BLaER1 (cell line): ENCODE results near the gene RASAL2.

Experiments
- H3K27ac ChIP-seq: shearing (Covaris generic); formaldehyde crosslinking; 2 replicates; pipeline ENCODE4 v1.8.1; 2022
- H3K27me3 ChIP-seq: shearing (Covaris generic); formaldehyde crosslinking; 2 replicates; pipeline ENCODE4 v1.8.1; 2022
- H3K36me3 ChIP-seq: shearing (Covaris generic); formaldehyde crosslinking; 2 replicates; pipeline ENCODE4 v1.8.1; 2022
- H3K4me1 ChIP-seq: shearing (Covaris generic); formaldehyde crosslinking; 2 replicates; pipeline ENCODE4 v1.8.1; 2022
- H3K4me2 ChIP-seq: shearing (Covaris generic); formaldehyde crosslinking; 2 replicates; pipeline ENCODE4 v1.8.1; 2022
- H3K4me3 ChIP-seq: shearing (Covaris generic); formaldehyde crosslinking; 2 replicates; pipeline ENCODE4 v1.8.1; 2022
- H3K9ac ChIP-seq: shearing (Covaris generic); formaldehyde crosslinking; 2 replicates; pipeline ENCODE4 v1.8.1; 2022
- H3K9me3 ChIP-seq: shearing (Covaris generic); formaldehyde crosslinking; 2 replicates; pipeline ENCODE4 v1.8.1; 2022
- H4K20me1 ChIP-seq: shearing (Covaris generic); formaldehyde crosslinking; 2 replicates; pipeline ENCODE4 v1.8.1; 2022
- Cebpa-rat ChIP-seq: shearing (Covaris generic); IDR thresholded peaks from 2 replicates; pipeline ENCODE4 v1.8.1; 2022

RASAL2 gene

DNA sequence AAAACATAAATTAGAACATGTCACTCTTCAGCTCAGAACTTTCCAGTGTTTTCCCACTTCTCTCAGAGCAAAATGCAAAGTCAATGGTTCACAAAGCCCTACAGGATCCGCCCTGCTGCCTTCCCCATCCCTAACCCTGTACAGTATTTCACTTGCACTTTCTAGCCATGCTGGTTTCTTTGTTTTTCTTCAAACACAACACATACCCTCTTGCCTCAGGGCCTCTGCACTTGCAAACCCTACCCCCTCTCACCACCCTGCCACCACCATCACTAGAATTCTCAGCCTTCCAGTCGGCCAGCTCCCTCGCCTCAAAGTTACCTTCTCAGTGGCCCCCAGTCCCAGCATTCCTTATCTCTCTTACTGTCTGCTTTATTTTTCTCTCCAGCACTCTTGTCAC is 436.6 kb downstream of the RASAL2 start:
- Histone ChIP-seq H3K4me2 (no peak overlapping the region), H3K27me3 (no peaks in the 10 kb centered on the region), H3K27ac (no peak overlapping the region), H3K36me3 (no peaks in the 10 kb centered on the region), H4K20me1 (no peaks in the 10 kb centered on the region), H3K4me1 (no peaks in the 10 kb centered on the region), H3K9me3 (no peaks in the 10 kb centered on the region), H3K9ac (no peak overlapping the region), H3K4me3 (no peak overlapping the region)
- TF ChIP-seq Cebpa-rat = no peak

- Histone ChIP-seq H3K9ac (no peak overlapping the region), H3K4me3 (no peak overlapping the region), H3K36me3 (no peaks in the 10 kb centered on the region), H3K27me3 (no peaks in the 10 kb centered on the region), H3K27ac (no peak overlapping the region), H4K20me1 (no peaks in the 10 kb centered on the region), H3K9me3 (no peaks in the 10 kb centered on the region), H3K4me1 (no peaks in the 10 kb centered on the region), H3K4me2 (no peak overlapping the region)
- TF ChIP-seq Cebpa-rat = no peak
Measured at GRCh38 chr1:178531887-178532286, 438.0 kb downstream of the RASAL2 start.

DNA sequence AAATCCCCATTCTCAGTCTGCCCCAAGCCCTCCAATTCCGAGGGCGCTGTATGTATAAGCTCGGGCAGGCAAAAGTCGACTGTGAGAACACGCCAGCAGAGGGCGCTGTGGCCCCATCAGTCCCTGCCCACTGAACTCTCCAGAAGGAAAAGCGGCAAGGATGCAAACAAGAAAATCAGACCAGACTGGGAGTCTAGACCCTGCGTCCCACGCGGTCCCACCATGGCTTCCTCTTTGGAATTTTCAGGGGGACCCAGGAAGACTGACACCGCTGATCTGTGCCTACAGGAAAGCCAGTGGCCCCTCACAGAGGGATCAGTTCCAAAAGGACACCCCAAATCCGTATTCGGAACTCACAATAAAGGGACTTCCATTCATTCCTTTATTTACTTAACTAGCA is 438.5 kb downstream of the RASAL2 start:
- no peak overlapping the region for H3K4me2 ChIP-seq
- H3K4me3 ChIP-seq = no peak overlapping the region
- H3K27me3 ChIP-seq = no peaks in the 10 kb centered on the region
- TF ChIP-seq Cebpa-rat = no peak
- H3K27ac ChIP-seq = no peak overlapping the region
- H3K36me3 ChIP-seq = no peaks in the 10 kb centered on the region
- H3K4me1 ChIP-seq = no peaks in the 10 kb centered on the region
- no peaks in the 10 kb centered on the region for H4K20me1 ChIP-seq
- no peak overlapping the region for H3K9ac ChIP-seq
- H3K9me3 ChIP-seq = no peaks in the 10 kb centered on the region

DNA sequence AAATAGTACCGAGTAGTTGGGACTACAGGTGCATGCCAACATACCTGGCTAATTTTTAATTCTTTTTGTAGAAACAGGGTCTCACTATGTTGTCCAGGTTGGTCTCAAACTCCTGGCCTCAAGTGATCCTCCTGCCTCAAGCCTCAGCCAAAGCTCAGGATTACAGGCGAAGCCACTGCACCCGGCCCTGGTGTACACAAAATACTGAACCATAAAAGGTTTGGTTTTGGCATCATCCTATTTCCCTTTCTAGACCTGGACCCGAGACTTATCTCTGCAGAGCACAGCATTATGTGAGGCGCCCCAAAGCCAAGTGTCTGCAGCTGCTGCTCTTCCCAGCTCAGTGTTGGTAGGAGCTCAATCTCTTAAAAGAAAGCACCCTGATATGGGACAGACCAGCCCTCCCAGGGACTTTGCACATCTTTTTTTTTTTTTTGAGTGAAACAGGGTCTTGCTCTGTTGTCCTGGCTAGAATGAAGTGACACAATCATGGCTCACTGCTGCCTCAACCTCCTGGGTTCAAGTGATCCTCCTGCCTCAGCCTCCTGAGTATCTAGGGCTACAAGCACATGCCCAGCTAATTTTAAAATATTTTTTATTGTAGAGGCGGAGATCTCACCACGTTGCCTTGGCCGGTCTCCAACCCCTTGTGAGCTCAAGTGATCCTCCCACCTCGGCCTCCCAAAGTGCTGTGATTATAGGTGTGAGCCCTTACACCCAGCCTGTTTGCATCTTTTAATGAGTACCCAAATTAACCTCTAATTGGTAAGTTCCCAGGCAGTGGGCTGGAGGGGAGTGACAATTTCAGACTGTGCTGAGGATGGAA is 439.4 kb downstream of the RASAL2 start:
- Histone ChIP-seq H3K4me1 (no peaks in the 10 kb centered on the region), H3K9me3 (no peaks in the 10 kb centered on the region), H3K4me3 (no peak overlapping the region), H3K27me3 (no peaks in the 10 kb centered on the region), H3K4me2 (no peak overlapping the region), H3K9ac (no peak overlapping the region), H3K27ac (no peak overlapping the region), H3K36me3 (no peaks in the 10 kb centered on the region), H4K20me1 (no peaks in the 10 kb centered on the region)
- TF ChIP-seq Cebpa-rat = no peak
